HG03095 (cell line): ENCODE measurements around the gene BCL3.

Experiments
- ATAC-seq: cut with Tn5 transposase; IDR thresholded peaks from one replicate; pipeline ENCODE4 v1.9.1; 2021; ENCODE audit warnings: moderate library complexity; ENCODE audit not compliant: unreplicated experiment

BCL3 gene

DNA sequence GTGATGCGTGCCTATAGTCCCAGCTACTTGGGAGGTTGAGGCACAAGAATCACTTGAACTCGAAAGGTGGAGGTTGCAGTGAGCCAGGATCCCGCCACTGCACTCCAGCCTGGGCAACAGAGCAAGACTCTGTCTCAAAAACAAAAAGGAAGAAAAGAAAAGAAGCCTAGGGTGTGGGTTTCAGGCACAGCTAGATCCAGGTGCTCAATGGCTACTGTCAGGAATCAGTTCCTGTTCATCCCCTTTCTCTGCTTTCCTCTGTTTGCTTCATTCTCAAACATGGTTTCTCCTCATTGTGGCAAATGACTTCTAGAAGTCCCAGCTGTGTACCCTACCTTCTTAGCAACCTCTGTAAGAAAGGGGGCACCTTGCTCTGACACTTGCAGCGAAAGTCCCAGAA is 35.0 kb downstream of the BCL3 start:
- no peak for ATAC-seq

DNA sequence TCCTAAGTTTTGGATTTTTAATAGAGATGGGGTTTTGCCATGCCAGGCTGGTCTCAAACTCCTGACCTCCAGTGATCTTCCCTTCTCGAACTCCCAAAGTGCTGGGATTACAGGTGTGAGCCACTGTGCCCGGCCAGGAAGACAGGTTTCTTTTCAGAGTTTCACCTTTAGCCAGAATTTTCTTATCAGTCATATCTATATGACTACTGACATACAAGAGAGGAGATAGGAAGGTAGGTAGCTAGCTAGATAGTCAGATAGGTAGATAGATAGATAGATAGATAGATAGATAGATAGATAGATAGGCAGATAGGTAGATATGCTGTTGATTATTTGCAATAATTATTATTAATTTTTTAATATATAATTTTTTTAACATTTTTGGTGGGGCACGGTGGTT is 36.8 kb downstream of the BCL3 start:
- ATAC-seq, result no peak

DNA sequence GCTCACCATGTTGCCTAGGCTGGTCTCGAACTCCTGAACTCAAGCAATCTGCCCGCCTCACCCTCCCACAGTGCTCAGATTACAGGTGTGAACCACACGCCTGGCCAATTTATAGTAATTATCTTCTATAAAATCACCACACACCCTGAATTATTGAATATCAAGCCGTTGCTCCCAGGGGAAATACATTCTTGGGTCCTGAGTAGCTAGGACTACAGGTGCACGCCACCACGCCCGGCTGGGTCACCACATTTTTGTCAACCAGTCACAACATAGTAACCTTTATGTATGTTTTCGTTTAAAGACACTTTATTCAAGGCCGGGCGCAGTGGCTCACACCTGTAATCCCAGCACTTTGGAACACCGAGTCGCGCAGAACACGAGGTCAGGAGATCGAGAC is 37.5 kb downstream of the BCL3 start:
- no peak for ATAC-seq

- no peak for ATAC-seq
Observed at GRCh38 chr19:44788971-44789370, 40.5 kb downstream of the BCL3 start.

DNA sequence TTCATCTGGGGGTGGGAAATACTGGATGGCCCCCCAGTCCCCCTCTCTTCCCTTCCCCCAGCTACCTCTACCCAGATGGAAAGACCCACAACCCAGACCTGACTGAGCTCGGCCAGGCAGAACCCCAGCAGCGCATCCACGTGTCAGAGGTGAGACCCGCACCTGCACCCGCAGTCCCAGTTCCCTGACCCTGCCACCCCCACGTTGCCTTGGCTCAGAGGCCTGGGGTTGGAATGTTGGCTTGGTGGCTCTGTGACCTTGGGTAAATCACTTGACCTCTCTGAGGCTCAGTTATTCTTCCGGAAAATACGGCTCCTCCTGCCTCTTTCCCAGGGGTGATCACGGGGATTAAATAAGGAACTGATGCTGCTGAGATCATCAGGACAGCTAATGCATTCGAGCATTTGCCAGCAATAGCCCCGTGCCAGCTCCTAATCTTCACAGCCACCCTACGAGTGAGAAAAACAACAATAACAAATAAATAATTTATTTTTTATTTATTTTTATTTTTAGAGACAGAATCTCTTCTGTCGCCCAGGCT is 41.5 kb downstream of the BCL3 start:
- no peak for ATAC-seq

DNA sequence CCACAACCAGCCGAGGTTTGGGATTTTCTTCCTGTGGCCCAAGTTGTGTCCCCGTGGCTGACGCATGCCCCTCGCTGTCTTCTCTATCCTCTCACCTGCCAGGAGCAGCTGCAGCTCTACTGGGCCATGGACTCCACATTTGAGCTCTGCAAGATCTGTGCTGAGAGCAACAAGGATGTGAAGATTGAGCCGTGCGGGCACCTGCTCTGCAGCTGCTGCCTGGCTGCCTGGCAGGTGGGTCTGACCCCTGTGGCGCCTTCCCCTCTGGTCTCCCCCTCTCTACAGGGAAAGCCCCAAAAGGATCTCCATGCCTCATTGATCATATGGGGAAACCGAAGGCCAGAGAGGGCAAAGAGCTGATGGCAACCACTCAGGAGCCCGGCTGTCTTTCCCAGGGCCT is 43.8 kb downstream of the BCL3 start:
- ATAC-seq, result no peak

DNA sequence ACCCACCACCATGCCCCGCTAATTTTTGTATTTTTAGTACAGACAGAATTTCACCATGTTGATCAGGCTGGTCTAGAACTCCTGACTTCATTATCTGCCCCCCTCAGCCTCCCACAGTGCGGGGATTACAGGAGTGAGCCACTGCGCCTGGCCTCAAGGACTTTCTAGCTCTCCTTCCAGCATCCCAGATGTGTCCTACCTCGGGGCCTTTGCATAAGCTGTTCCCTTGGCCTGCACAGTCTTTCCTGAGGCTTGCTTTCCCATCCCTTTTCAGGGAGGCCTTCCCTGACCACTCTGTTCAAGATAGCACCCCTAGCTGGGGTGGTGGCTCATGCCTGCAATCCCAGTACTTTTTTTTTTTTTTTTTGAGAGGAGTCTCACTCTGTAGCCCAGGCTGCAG is 46.1 kb downstream of the BCL3 start:
- ATAC-seq, result no peak

DNA sequence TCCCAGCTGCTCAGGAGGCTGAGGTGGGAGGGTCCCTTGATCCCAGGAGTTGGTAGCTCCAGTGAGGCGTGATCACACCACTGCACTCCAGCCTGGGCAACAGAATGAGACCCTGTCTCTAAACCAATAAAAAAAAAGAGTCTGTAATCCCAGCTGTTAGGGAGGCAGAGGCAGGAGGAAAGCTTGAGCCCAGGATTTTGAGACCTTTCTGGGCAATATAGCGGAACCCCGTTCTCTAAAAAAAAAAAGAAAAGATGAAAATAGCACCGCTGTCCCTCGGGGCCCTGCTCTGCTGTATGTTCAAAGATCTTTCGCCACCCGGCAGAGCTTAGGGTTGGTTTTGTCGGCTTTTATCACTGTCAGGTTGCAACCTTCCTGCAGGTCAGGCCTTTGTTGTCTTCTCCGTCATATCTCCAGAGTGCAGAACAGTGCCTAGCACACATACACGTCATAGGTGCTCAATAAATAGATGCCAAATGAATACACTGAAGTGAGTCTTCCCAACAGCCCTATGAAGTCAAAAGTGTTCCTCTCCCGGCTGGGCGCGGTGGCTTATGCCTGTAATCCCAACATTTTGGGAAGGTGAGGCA is 47.0 kb downstream of the BCL3 start:
- no peak for ATAC-seq

DNA sequence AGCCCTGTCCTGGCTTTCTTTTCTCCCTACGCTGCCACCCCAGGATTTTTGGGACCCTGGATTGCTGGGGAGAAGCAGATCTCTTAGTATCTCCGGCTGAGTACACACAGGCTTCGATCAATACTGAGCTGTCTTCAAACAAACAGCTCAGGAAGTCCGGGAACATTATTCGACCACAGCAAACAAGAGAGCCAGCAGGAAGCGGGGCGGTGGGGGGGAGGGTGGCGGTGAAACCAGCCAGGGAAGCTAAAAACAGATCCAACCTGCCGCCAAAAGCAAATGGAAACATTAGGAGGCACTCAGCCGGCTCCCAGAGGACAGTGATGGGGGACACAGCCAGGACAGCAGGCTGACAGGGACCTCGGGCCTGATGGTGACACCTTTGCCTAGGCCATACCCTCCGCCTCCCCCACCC is 48.2 kb downstream of the BCL3 start:
- no peak for ATAC-seq

GRCh38 chr19:44799627-44800346 is 51.3 kb downstream of the BCL3 start:
- no peak for ATAC-seq

DNA sequence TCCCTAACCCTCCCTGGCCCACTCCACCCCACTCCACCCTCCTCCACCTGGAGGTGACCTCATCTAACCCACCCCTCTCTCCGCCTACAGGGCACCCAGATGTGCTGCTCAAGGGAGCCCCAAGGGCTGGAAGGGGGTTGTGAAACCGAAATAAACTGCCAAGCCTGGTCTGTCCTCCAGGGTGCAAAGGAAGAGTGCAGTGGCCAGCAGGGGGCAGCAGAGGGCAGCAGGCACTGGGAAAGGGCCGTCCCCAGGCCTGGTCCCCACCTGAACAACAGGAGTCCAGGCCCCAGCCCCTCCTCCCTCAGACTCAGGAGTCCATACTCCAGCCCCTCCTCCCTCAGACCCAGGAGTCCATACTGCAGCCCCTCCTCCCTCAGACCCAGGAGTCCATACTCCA is 52.0 kb downstream of the BCL3 start:
- no peak for ATAC-seq

DNA sequence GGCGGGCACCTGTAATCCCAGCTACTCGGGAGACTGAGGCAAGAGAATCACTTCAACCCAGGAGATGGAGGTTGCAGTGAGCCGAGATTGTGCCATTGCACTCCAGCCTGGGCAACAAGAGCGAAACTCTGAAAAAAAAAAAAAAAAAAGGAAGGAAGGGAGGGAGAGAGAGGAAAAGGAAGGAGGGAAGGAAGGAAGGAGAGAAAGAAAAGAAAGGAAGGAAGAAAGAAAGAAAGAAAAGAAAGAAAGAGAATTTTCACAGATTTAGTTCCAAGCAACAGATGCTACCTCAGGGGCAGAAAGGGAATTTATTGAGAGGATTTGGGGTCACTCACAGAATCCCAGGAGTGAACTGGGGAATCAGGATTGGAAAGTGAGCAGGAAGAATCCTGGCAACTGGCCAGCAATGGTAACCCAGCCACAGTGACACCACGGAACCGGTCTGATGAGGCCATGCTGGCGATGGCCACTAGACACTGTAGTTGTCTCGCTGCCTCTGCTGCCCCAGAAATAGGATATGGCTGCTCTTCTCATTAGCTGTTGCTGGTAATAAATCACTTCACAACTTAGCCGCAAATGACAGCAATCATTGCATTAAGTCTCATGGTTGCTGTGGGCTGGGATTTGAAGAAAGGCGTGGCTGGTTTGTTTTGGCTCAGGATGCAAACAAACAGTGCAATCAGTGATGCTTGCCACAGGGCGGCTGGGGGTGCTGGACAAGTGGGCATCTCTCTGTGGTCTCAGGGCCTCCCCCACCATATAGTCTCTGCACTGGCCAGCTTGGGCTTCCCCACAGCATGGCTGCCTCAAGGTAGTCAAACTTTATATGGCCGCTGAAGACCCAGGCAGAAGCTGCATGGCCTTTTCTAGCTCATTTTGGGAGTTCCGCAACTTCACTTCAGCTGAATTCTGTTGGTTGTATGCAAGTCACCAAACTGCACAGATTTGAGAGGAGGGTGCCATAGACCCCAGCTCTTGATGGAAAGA is 55.2 kb downstream of the BCL3 start:
- no peak for ATAC-seq

- ATAC-seq, result no peak
Observed at GRCh38 chr19:44806291-44806690, 57.8 kb downstream of the BCL3 start.

DNA sequence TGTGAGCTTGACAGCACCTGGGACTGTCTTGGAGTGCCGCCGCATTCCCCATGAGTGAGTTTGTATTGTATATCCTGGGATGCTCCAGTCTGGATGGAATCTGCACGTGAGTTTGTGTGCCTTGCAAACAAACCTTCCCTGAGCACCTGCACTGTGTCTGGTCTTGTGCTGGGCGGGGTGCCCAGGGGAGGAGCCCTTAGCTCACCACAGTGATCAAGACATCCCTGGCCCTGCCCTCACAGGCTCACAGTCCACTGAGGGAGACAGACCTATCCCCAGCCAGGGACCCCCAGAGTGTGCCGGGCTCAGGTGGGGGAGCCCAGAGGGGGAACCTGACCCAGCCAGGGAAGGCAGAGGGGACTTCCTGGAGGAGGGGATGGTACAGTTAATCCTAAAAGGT is 58.7 kb downstream of the BCL3 start:
- no peak for ATAC-seq

DNA sequence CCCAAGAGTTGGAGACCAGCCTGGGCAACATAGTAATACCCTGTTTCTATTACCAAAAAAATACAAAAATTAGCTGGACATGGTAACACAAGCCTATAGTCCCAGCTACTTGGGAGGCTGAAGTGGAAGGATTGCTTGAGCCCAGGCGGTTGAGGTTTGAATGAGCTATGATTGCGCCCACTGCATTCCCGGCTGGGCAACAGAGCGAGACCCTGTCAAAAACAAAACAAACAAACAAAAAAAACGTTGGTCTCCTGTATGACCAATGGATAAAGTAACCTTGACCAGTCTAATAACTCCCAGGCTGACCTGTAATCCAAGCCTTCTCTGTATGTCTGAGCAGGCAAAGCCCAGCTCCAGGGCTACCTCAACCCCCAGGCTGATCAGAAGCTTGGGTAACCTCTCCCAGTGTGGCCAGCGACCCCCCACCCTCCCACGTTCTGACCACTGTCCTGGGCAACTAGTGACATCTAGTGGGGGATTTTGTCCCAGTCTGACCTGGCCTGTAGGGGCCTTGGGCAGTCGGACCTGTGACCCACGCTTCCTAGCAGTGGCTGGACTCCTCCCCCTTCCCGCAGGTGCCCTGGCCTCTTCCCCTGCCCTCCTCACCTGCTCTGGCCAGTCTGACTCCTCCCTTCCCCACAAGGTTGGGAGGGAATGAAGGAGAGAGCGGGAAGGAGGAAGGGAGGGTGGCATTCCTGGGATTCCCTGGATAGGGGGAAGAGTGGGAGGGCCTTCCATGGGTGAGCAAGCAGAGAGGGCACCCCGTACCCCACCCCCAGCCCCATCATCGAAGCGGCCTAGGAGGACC is 59.3 kb downstream of the BCL3 start:
- no peak for ATAC-seq

DNA sequence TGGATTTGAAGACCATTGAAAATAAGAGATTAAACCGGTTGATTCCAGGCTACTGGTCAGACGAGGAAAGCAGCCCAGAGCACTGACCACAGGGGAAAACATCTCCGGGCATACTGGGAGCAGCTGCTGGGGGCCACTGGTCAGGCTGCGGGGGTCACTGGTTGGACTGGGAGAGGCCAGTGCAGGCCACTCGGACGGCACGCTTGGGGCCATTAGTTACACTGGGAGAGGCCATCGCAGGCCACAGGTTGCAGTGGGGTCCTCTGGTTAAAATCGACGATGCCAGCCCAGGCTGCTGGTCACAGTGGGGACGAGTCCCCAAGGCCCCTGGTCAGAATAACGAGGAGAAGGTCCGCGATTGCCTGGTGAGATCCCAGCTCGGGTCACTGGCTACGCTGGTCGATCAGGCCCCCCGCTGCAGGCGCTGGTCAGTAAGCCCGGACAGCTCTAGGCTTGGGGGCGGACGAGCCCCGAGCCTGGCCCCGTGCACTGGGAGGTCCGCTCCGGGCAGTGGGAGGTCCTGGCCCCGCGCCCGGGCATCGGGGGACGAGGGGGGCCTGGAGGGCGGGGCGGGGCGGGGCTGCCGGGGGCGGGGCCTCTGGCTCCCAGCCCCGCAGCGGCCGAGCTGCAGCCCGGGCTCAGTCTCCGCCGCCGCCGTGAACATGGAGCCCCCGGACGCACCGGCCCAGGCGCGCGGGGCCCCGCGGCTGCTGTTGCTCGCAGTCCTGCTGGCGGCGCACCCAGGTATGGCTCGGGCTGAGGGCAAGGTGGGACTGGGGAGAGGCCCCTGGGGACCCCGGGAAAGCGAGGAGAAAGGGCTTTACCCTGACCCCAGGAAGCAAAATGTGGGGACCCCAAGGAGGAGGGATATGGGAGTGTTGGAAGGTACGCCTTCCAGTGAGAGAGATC is 60.2 kb downstream of the BCL3 start, which contains the start of gene BCAM:
Gene BCAM, plus strand, starts transcription at position 641 of the 909 bp plus-strand sequence. Its CDS starts 22 bp downstream, at position 663.
- ATAC-seq, result no peak
